HEK293 (cell line): Measurements from ENCODE around the gene TUBGCP6.

ENCODE experiments used
- CTCF ChIA-PET: fragments of 350-600 bp; formaldehyde crosslinking; extraction: SDS; loops from one replicate; lab custom pipeline; 2021; ENCODE audit warnings: antibody characterized with exemption; lab: Yijun Ruan, JAX
- POLR2A ChIA-PET: fragments of 300-600 bp; formaldehyde crosslinking; extraction: SDS; loops from one replicate; lab custom pipeline; 2020; ENCODE audit warnings: antibody characterized with exemption, inconsistent platforms; lab: Yijun Ruan, JAX
- H3K27ac ChIP-seq: fragments of 200-500 bp; sonication (Bioruptor generic); 2 replicates; pipeline ENCODE4 v1.5.1; 2014; ENCODE audit warnings: low read depth, low read length, control low read depth, inconsistent platforms; ENCODE audit errors: extremely low read depth
- H3K36me3 ChIP-seq, 2 experiments: fragments of 200-500 bp in 1 of 2; sonication (Bioruptor generic) in 1 of 2; 1 replicate in 1 of 2; 2 replicates in 1 of 2; pipeline ENCODE4 v1.5.1; 2014 to 2017; ENCODE audit warnings: inconsistent platforms in 2 of 2, low read length in 2 of 2; ENCODE audit not compliant: control insufficient read depth in 2 of 2, insufficient read depth in 1 of 2
- H3K4me1 ChIP-seq: fragments of 200-500 bp; sonication (Bioruptor generic); 2 replicates; pipeline ENCODE4 v1.5.1; 2014; ENCODE audit warnings: mild to moderate bottlenecking, low read length, inconsistent platforms; ENCODE audit not compliant: control insufficient read depth, insufficient read depth
- H3K4me3 ChIP-seq: 2 replicates; pipeline ENCODE4 v1.5.1; 2011; ENCODE audit warnings: low read depth, mild to moderate bottlenecking, control low read depth, low read length, moderate library complexity
- H3K9me3 ChIP-seq: fragments of 200-500 bp; sonication (Bioruptor generic); 2 replicates; pipeline ENCODE4 v1.5.1; 2014; ENCODE audit warnings: low read depth, low read length, inconsistent platforms; ENCODE audit not compliant: control insufficient read depth, insufficient read depth
- GLIS1 ChIP-seq: fragments of 450-650 bp; formaldehyde crosslinking; IDR thresholded peaks from 2 replicates; pipeline ENCODE4 v1.5.1; 2016; ENCODE audit warnings: missing biosample characterization, missing genetic modification characterization
- GLIS2 ChIP-seq: fragments of 450-650 bp; formaldehyde crosslinking; IDR thresholded peaks from 2 replicates; pipeline ENCODE4 v1.5.1; 2016; ENCODE audit warnings: missing biosample characterization, missing genetic modification characterization
- REPIN1 ChIP-seq: fragments of 450-650 bp; formaldehyde crosslinking; IDR thresholded peaks from 2 replicates; pipeline ENCODE4 v1.5.1; 2017; ENCODE audit warnings: missing biosample characterization, missing genetic modification characterization, low read depth
- SP2 ChIP-seq: fragments of 450-650 bp; formaldehyde crosslinking; IDR thresholded peaks from 2 replicates; pipeline ENCODE4 v1.5.1; 2016; ENCODE audit warnings: missing biosample characterization, missing genetic modification characterization
- ZBTB1 ChIP-seq: fragments of 450-650 bp; formaldehyde crosslinking; IDR thresholded peaks from 2 replicates; pipeline ENCODE4 v1.5.1; 2016; ENCODE audit warnings: missing biosample characterization, missing genetic modification characterization
- ZNF146 ChIP-seq: fragments of 450-650 bp; formaldehyde crosslinking; IDR thresholded peaks from 2 replicates; pipeline ENCODE4 v1.5.1; 2016; ENCODE audit warnings: missing biosample characterization, missing genetic modification characterization
- ZNF2 ChIP-seq: fragments of 450-650 bp; formaldehyde crosslinking; IDR thresholded peaks from 2 replicates; pipeline ENCODE4 v1.5.1; 2016; ENCODE audit warnings: missing biosample characterization, missing genetic modification characterization
- ZNF302 ChIP-seq: fragments of 450-650 bp; formaldehyde crosslinking; IDR thresholded peaks from 2 replicates; pipeline ENCODE4 v1.5.1; 2016; ENCODE audit warnings: missing biosample characterization, missing genetic modification characterization, low read depth
- ZNF518A ChIP-seq: fragments of 450-650 bp; formaldehyde crosslinking; conservative IDR thresholded peaks from 2 replicates; pipeline ENCODE4 v1.5.1; 2016; ENCODE audit warnings: low read depth, missing biosample characterization, missing genetic modification characterization
- ZNF530 ChIP-seq: fragments of 450-650 bp; formaldehyde crosslinking; IDR thresholded peaks from 2 replicates; pipeline ENCODE4 v1.5.1; 2016; ENCODE audit warnings: low read depth, missing biosample characterization, missing genetic modification characterization
- ZNF555 ChIP-seq: fragments of 450-650 bp; formaldehyde crosslinking; conservative IDR thresholded peaks from 2 replicates; pipeline ENCODE4 v1.5.1; 2017; ENCODE audit warnings: missing biosample characterization, mild to moderate bottlenecking, missing genetic modification characterization, inconsistent platforms
- ZNF621 ChIP-seq: fragments of 450-650 bp; formaldehyde crosslinking; IDR thresholded peaks from 2 replicates; pipeline ENCODE4 v1.5.1; 2017; ENCODE audit warnings: missing biosample characterization, missing genetic modification characterization
- ZNF623 ChIP-seq: fragments of 450-650 bp; formaldehyde crosslinking; IDR thresholded peaks from 2 replicates; pipeline ENCODE4 v1.5.1; 2016; ENCODE audit warnings: missing biosample characterization, missing genetic modification characterization
- ZNF701 ChIP-seq: fragments of 450-650 bp; formaldehyde crosslinking; IDR thresholded peaks from 2 replicates; pipeline ENCODE4 v1.5.1; 2016; ENCODE audit warnings: missing biosample characterization, missing genetic modification characterization
- TF ChIP-seq, protein P1 (sequence below): fragments of 450-650 bp; formaldehyde crosslinking; IDR thresholded peaks from 2 replicates; pipeline ENCODE4 v1.5.1; 2017; ENCODE audit warnings: missing biosample characterization, missing genetic modification characterization

TUBGCP6 gene

DNA sequence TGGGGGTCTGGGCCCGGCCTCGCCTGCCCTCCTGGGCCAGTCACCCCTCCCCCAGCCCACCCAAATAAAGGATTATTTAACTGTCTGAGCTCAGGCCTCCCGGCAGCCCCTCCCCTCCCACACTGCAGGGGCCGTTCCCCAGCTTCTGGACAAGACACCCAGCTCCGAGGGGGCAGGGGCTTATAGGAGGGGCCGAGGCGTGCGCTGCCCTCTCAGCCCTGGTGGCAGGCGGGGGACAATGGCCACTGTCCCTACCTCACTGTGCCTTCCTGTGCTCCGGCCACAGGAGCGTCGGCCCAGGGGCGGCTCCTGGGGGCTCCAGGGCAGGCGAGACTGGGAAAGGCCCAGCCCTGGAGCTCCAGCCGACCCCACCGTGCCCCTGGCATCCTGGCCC lies 46.2 kb downstream of the TUBGCP6 start:
- H3K4me1 ChIP-seq, result peaks cover 5% of the 10 kb centered on the region; the same call in 1 of the 2 replicates
- ChIA-PET CTCF (interaction anchor here (2.3 kb wide), 1 partner anchor 8 kb away, joined by 5 read pairs; no protein-coding TSS in a partner anchor), POLR2A (interaction anchor here (0.6 kb wide), 2 partner anchors 44 to 81 kb away, joined by 4 to 5 read pairs; no protein-coding TSS in a partner anchor)
- TF ChIP-seq ZNF555 (tag by site-specific recombination) (no peak), ZNF146 (no peak), ZBTB1 (tag by site-specific recombination) (no peak), SP2 (tag by site-specific recombination) (no peak), ZNF2 (tag by site-specific recombination) (no peak), ZNF530 (tag by site-specific recombination) (no peak), ZNF302 (tag by site-specific recombination) (no peak)
- TF ChIP-seq, protein P1, sequence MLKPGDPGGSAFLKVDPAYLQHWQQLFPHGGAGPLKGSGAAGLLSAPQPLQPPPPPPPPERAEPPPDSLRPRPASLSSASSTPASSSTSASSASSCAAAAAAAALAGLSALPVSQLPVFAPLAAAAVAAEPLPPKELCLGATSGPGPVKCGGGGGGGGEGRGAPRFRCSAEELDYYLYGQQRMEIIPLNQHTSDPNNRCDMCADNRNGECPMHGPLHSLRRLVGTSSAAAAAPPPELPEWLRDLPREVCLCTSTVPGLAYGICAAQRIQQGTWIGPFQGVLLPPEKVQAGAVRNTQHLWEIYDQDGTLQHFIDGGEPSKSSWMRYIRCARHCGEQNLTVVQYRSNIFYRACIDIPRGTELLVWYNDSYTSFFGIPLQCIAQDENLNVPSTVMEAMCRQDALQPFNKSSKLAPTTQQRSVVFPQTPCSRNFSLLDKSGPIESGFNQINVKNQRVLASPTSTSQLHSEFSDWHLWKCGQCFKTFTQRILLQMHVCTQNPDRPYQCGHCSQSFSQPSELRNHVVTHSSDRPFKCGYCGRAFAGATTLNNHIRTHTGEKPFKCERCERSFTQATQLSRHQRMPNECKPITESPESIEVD (tag by site-specific recombination), result no peak
- TF ChIP-seq, all 188 proteins: peak for 0
- Histone ChIP-seq H3K4me3 (no peak overlapping the region), H3K27ac (no peak overlapping the region), H3K36me3 (peaks cover 16 to 69% of the 10 kb centered on the region in 2 experiments), H3K9me3 (no peaks in the 10 kb centered on the region)

DNA sequence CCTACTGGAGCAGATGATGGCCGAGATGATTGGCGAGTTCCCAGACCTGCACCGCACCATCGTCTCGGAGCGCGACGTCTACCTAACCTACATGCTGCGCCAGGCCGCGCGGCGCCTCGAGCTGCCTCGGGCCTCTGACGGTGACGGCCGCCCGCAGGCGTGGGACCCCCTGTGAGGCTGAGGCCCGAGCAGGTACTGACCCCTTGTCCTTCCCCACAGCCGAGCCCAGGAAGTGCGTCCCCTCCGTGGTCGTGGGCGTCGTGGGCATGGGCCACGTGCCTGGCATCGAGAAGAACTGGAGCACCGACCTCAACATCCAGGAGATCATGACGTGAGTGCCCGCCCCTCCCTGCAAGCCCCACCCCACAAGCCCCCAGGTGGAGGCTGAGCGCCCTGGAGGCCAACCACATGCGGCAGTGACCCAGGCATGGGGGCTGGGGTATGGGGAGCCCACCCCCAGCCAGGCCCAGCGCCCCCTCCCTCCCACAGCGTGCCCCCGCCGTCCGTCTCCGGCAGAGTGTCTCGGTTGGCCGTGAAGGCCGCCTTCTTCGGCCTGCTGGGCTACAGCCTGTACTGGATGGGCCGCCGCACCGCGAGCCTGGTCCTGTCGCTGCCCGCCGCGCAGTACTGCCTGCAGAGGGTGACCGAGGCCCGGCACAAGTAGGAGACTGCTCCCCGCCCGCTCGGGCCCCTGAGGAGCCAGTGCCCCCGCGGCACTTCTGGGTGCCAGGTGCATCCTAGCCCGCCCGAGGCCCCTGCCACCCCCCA lies 46.8 kb downstream of the TUBGCP6 start:
- Histone ChIP-seq H3K36me3 (peaks cover 13 to 69% of the 10 kb centered on the region in 2 experiments), H3K9me3 (no peaks in the 10 kb centered on the region), H3K27ac (no peak overlapping the region), H3K4me1 (peaks cover 5% of the 10 kb centered on the region; the same call in 1 of the 2 replicates), H3K4me3 (no peak overlapping the region)
- TF ChIP-seq GLIS2 (tag by site-specific recombination) (0 out of 2 replicates have a peak, but pooled peaks have one; percentile 31), ZNF701 (no peak)
- ChIA-PET CTCF (interaction anchor here (2.3 kb wide), 1 partner anchor 8 kb away, joined by 5 read pairs; no protein-coding TSS in a partner anchor), POLR2A (interaction anchor here (0.6 kb wide), 1 partner anchor 80 kb away, joined by 5 read pairs; no protein-coding TSS in a partner anchor)

DNA sequence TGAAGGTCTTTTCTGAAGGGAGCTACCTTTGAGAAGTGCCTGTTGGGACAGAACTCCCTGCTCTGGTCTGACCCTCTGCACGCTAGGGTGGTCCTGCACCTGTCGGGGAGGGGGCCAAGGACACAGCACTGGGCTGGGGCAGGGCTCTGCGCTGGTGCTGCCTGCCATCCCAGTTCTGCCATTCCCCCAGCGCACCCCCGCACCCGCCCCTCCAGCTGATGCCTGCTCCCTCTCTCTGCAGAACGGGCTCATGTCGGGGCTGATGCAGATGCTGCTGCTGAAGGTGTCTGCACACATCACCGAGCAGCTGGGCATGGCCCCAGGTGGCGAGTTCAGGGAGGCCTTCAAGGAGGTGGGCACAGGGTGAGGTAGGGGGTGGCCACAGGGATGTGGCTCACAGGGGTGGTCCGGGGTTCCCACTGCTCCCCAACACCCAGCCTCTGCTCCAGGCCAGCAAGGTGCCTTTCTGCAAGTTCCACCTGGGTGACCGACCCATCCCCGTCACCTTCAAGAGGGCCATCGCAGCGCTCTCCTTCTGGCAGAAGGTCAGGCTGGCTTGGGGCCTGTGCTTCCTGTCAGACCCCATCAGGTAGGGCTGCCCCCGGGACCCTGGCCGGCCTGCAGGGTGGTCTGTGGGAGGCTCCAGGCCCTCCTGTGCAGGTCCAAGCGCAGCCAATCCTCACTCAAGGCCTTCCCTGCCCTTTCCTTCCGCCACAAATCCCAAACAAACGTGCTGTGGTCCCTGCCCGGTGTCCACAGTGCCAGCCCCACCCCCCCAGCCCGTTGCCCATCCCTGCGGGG lies 47.6 kb downstream of the TUBGCP6 start:
- Histone ChIP-seq H3K36me3 (peaks cover 5 to 72% of the 10 kb centered on the region in 2 experiments; a peak in 2 of 3 replicates), H3K4me3 (no peak overlapping the region), H3K4me1 (peaks cover 5% of the 10 kb centered on the region; the same call in 1 of the 2 replicates), H3K27ac (no peak overlapping the region)
- POLR2A ChIA-PET, result no interaction called here
- CTCF ChIA-PET, result interaction anchor here (0.8 kb wide), 1 partner anchor 48 kb away, joined by 3 read pairs; no protein-coding TSS in a partner anchor
- TF ChIP-seq ZNF518A (no peak), REPIN1 (tag by site-specific recombination) (no peak), ZNF623 (no peak), GLIS1 (tag by site-specific recombination) (0 out of 2 replicates have a peak, but pooled peaks have one; percentile 22), ZNF621 (tag by site-specific recombination) (no peak), GLIS2 (tag by site-specific recombination) (peak; percentile 6; the same call in 1 of the 2 replicates)
- TF ChIP-seq, all 188 proteins: peak for 2
- H3K9me3 ChIP-seq, result no peaks in the 10 kb centered on the region
